GM18498 (cell line): ENCODE results near the gene DIP2C.
"Not testable (repeated sequence)": the region's sequence is repeated elsewhere in the genome, so short reads cannot be mapped to it uniquely, and the experiment has no call there.

ENCODE experiments used
- ATAC-seq: cut with Tn5 transposase; IDR thresholded peaks from one replicate; pipeline ENCODE4 v1.9.1; 2021; ENCODE audit warnings: mild to moderate bottlenecking, moderate library complexity; ENCODE audit not compliant: unreplicated experiment

Gene DIP2C

GRCh38 chr10:489330-489729 is 200.1 kb downstream of the DIP2C start:
- no peak for ATAC-seq

DNA sequence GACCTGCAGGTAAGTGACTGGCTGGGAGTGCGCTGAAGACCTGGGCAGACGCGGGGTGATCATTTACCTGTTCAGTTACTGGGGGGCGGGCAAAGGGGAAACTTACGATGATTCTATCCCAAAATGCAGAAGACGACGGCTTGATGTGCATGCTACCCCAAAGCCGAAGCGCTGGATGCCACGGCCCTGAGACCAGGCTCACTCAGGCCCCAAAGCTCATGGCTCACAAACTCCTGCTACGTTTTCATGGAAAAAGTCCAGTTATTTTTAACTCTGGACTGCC is 200.6 kb downstream of the DIP2C start:
- ATAC-seq = no peak

DNA sequence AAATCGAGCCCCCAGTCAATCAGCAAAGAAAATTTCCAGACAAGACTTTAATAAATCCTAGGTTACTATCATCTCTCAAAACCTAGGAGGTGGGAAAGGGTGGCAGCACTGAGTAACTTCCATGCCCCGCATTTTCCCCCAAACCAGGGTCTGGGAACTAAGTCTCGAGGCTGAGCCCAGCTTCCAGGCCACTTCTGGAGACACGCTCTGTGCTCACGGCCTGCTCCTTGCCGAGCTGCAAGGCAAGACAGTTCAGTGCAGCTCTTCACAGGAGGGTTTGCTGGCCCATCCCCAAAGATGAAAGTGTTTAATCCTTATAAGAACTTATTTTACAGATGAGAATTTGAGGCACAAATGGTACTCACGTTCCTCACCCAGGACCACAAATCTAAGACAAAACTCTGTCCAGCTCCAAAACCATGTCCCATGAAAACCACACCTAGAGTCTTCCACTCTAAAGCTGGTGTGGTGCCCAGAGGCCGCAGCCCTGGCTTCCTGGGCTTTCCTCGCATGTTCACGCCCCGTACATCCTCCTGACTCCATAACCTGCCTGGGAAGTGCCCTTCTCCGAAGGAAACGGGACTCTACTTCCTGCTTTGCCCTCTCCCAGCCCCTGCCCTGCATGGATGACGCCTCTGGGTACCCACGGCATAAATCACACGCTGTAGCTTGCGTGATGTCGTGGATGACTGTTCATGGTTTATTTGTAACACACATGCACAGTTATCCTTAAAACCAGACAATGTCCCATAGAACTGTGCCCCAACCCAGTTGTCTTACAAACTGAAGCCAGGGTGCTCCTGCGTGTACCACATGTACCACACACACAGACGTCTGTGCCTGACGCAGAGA is 201.2 kb downstream of the DIP2C start:
- no peak for ATAC-seq

GRCh38 chr10:486666-487322 is 202.7 kb downstream of the DIP2C start:
- ATAC-seq = no peak

- no peak for ATAC-seq
Observed at GRCh38 chr10:486206-486605, 203.3 kb downstream of the DIP2C start.

- ATAC-seq = no peak
Observed at GRCh38 chr10:485776-486175, 203.7 kb downstream of the DIP2C start.

GRCh38 chr10:484925-485661 is 204.4 kb downstream of the DIP2C start:
- no peak for ATAC-seq

- ATAC-seq = no peak
Observed at GRCh38 chr10:484441-484924, 205.0 kb downstream of the DIP2C start.

GRCh38 chr10:483261-483660 is 206.2 kb downstream of the DIP2C start:
- ATAC-seq = no peak

DNA sequence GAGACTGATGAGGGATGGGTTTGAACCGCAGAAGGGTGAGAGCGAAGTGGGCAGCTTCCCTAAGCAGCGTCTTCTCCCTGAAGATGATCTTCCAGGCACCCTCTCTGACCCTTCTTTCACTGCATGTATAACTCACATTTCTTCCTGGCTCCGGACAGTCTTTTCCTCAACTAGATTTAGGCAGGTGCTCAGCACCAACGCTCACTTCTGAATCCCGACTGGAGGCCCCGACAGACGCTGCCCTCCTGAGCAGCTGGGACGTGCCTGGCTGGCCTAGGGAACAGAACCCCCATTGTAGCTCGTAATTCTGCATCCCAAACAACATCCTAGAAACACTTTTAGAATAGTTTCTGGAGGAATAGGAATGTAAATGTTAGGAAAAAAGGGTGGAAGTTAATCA is 206.6 kb downstream of the DIP2C start:
- no peak for ATAC-seq

DNA sequence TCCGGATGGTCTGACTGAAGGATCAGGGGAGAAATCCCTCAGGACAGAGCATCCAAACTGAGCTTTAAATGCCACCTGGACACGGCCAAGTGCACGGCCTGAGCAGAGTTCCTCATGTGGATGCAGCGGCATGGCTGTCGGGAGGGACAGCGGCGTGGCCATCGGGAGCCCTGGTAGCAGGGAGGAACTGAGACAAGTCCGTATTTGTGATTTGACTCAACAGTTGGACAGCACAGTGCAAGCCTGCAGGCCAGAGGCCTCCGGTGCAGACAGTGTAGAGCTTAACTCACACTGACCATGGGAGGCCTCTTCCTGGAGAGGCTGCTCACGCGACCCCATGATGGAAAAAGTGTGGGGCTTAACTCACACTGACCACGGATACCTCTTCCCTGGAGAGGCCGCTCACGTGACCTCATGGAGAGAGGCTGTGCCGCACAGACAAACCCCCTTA is 207.4 kb downstream of the DIP2C start:
- ATAC-seq = no peak

DNA sequence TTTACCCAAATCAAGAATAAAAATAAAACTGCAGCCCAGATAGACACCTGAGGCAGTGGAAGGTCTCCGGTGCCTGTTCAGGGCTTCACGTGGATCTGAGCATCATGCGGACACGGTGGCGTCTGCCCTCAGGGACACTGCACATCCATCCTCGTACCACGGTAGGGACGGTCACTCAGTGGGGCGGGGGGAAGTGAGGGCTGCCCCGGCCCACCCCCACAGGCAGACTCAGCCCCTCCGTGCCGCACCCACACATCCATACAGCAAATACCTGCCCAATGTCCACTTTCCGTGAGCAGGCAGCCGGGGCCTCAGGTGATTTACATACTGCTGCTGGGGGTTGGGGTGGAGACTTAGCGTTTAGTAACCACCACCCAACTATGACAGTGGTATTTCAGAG is 207.8 kb downstream of the DIP2C start:
- ATAC-seq = no peak

GRCh38 chr10:480928-481552 is 208.4 kb downstream of the DIP2C start:
- ATAC-seq = no peak

DNA sequence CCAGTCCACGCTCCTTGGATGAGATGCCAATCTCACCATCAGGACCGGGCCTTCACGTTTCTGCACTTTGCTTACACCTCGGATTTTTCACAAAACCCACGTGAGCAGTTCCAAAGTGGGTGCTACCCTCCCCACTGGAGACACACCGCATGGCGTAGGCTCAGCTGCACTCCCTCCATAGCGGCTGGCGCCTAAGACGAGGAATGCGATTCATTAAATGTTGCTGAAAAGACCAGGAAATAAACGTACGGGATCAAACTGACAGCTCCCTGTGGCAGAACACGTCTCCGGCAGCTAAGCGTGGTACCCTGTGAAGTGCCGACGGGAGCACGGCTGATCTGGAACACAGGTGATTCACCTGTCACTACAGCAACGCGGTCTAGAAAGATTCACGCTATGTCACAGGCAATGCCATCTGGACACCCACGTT is 209.0 kb downstream of the DIP2C start:
- no peak for ATAC-seq

DNA sequence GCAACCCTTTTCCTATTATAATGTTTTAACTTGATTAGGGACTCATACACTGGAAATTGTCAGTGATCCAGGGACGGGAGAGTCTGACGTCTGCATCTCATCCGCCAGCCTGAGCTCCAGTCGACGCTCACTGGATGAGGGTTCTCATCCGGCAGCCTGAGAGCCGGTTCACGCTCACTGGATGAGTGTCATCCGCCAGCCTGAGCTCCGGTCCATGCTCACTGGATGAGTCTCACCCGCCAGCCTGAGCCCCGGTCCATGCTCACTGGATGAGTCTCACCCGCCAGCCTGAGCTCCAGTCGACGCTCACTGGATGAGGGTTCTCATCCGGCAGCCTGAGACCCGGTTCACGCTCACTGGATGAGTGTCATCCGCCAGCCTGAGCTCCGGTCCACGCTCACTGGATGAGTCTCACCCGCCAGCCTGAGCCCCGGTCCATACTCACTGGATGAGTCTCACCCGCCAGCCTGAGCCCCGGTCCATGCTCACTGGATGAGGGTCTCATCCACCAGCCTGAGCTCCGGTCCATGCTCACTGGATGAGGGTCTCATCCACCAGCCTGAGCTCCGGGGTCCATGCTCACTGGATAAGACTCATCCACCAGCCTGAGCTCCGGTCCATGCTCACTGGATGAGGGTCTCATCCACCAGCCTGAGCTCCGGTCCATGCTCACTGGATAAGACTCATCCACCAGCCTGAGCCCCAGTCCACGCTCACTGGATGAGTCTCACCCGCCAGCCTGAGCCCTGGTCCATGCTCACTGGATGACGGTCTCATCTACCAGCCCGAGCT is 209.6 kb downstream of the DIP2C start:
- ATAC-seq = not testable (repeated sequence)

GRCh38 chr10:478471-479245 is 210.8 kb downstream of the DIP2C start:
- ATAC-seq = no peak

DNA sequence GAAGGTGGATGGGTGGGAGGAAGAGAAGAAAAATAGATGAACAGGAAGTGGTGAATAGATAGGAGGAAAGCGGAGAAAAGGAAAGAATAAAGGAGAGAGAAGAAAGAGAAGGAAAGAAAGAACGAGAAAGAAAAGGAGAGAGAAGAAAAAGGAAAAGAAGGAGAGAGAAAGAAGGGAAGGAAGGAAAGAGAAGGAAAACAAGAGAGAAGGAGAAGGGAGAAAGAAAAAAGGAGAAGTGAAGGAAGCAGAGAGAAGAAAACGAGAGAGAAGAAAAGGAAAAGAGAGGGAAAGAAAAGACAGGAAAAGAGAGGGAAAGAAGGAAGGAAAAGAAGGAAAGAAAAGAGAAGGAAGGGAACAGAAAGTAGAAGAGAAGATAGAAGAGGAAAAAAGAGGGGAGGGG is 211.8 kb downstream of the DIP2C start:
- ATAC-seq = no peak

DNA sequence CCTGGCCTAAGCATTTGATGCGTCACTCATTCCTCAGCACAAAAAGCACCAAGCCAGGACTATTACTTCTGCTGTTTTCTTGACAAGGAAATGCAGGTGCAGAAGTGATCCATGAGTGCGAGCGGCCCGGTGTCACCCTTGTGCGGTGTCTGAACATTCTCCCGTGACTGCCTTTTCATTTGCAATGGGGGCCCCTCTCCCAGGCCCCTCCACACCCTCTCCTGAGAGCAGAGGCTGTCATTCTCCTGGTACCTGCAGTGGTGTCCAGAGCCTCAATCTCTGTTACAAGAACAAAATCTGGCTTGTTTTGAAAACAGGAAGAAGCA is 213.1 kb downstream of the DIP2C start:
- ATAC-seq = no peak

DNA sequence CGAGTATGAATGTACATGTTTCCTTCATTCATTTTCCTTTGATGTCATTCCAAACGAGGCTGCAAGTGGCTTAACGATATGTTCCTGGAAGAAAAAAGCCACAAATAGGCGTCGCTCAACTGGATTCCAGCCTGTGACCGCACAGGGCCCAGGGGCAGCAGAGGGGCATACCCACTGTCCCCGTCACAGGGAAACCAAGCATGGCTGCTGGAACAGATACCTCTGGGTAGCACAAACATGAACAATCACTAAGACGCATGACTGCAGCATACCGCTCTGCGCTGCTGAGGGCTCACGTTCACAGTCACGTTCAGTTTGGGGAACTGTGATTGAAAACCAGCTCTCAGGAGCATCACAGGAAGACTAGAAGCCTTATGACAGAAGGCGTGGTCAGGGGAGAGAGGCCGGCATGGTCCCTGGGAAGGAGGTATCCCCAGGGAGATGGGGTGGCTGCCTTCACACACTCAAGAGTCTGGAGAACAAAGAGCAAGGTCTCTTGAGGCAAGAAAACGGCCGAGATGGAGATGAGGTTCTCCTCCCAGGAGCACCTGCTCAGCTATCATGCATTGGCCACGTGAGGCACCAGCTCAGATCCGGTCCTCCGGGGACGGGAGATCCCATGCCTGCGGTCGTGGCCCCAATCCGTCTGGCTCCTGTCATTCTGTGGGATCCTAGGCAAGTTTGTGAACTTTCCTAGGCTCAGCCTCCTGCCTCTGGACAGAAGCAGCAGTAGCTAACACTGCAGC is 213.6 kb downstream of the DIP2C start:
- ATAC-seq = no peak
